KMS-11 (cell line): ENCODE data around the gene NCKAP5.

ENCODE experiments used
- H2AFZ ChIP-seq: fragments of 200-600 bp; sonication (generic); 2 replicates; pipeline ENCODE4 v1.6.1; 2016; ENCODE audit warnings: antibody characterized with exemption, mixed run types, low read depth
- H3K27ac ChIP-seq: fragments of 200-600 bp; sonication (generic); 2 replicates; pipeline ENCODE4 v1.6.1; 2016; ENCODE audit warnings: mild to moderate bottlenecking, mixed run types
- H3K27me3 ChIP-seq: fragments of 200-600 bp; sonication (generic); 2 replicates; pipeline ENCODE4 v1.6.1; 2017; ENCODE audit warnings: mild to moderate bottlenecking, low read depth, mixed run types, moderate library complexity; ENCODE audit not compliant: insufficient read depth
- H3K36me3 ChIP-seq: fragments of 200-600 bp; sonication (generic); 2 replicates; pipeline ENCODE4 v1.6.1; 2017; ENCODE audit warnings: mild to moderate bottlenecking, mixed run types; ENCODE audit not compliant: insufficient read depth
- H3K4me1 ChIP-seq: fragments of 200-600 bp; sonication (generic); 2 replicates; pipeline ENCODE4 v1.6.1; 2016; ENCODE audit warnings: mild to moderate bottlenecking, low read depth, mixed run types; ENCODE audit not compliant: poor library complexity, severe bottlenecking
- H3K4me2 ChIP-seq: fragments of 200-600 bp; sonication (generic); 2 replicates; pipeline ENCODE4 v1.7.0; 2016; ENCODE audit warnings: mild to moderate bottlenecking, mixed run types
- H3K4me3 ChIP-seq: fragments of 200-600 bp; sonication (generic); IDR thresholded peaks from 2 replicates; pipeline ENCODE4 v1.6.1; 2017; ENCODE audit warnings: low read depth, low read length, mixed read lengths; ENCODE audit not compliant: insufficient read depth
- H3K79me2 ChIP-seq: fragments of 200-600 bp; sonication (generic); 2 replicates; pipeline ENCODE4 v1.6.1; 2016; ENCODE audit warnings: low read depth, mixed run types; ENCODE audit not compliant: insufficient read depth
- H3K9ac ChIP-seq: fragments of 200-600 bp; sonication (generic); 2 replicates; pipeline ENCODE4 v1.6.1; 2016; ENCODE audit warnings: mild to moderate bottlenecking, mixed run types
- H4K20me1 ChIP-seq: fragments of 200-600 bp; sonication (generic); 2 replicates; pipeline ENCODE4 v1.6.1; 2016; ENCODE audit warnings: mild to moderate bottlenecking, mixed run types; ENCODE audit not compliant: insufficient read depth
- CTCF ChIP-seq: fragments of 200-600 bp; sonication (generic); conservative IDR thresholded peaks from 2 replicates; pipeline ENCODE4 v1.6.1; 2017; ENCODE audit warnings: low read depth, mild to moderate bottlenecking, antibody characterized with exemption, low read length, moderate library complexity, mixed read lengths

NCKAP5 gene

GRCh38 chr2:133531382-133531781 is 36.9 kb downstream of the NCKAP5 start:
- no peak for TF ChIP-seq CTCF
- Histone ChIP-seq H3K79me2 (no peaks in the 10 kb centered on the region), H3K4me2 (no peak overlapping the region), H2AFZ (no peak overlapping the region), H3K4me1 (no peaks in the 10 kb centered on the region), H3K9ac (no peak overlapping the region), H3K36me3 (no peaks in the 10 kb centered on the region), H4K20me1 (no peaks in the 10 kb centered on the region), H3K27me3 (no peaks in the 10 kb centered on the region), H3K27ac (no peak overlapping the region), H3K4me3 (no peak overlapping the region)

GRCh38 chr2:133530645-133531044 is 37.6 kb downstream of the NCKAP5 start:
- no peaks in the 10 kb centered on the region for H3K27me3 ChIP-seq
- H2AFZ ChIP-seq, result no peak overlapping the region
- H3K4me1 ChIP-seq, result no peaks in the 10 kb centered on the region
- H3K36me3 ChIP-seq, result no peaks in the 10 kb centered on the region
- H4K20me1 ChIP-seq, result no peaks in the 10 kb centered on the region
- no peak overlapping the region for H3K27ac ChIP-seq
- no peak overlapping the region for H3K4me3 ChIP-seq
- no peak for TF ChIP-seq CTCF
- H3K9ac ChIP-seq, result no peak overlapping the region
- no peak overlapping the region for H3K4me2 ChIP-seq
- H3K79me2 ChIP-seq, result no peaks in the 10 kb centered on the region

- H3K79me2 ChIP-seq, result no peaks in the 10 kb centered on the region
- no peak overlapping the region for H3K4me3 ChIP-seq
- no peak overlapping the region for H3K4me2 ChIP-seq
These were observed 41.5 kb downstream of the NCKAP5 start for GRCh38 chr2:133526530-133527300.

DNA sequence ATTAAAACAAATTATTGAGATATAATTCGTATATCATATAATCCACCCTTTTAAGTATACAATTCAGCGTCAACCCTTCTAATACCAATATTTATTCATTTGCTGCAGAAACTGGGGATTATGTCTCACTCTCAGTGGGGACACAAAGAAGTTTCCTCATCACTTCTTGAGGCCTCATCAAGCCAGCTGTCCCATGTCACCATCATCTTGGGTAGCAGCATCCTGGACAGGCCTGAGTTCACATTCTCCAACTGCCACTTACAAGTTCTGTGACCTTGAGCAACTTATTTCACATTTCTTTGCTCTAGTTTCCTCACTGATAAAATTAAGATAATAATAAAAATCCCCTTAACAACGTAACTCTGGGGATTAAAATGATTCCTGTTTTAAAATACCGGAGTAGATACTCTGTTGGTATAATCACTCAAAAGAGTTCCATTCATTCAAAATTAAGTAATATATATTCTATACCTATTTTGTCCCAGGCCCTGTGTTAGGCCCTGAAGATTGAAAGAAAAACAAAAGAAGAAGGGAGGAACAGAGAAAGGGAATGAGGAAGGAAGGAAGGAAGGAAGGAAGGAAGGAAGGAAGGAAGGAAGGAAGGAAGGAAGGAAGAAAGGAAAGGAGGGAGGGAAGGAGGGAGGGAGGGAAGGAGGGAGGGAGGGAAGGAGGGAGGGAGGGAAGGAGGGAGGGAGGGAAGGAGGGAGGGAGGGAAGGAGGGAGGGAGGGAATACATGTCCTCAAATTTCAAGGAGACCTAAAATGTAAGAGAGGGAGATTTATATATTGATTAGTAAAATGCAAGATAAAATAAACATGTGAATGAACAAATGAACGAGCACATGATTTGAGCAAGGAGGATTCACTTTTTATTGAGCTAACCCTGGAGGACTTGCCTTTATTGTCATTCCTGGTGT is 42.4 kb downstream of the NCKAP5 start:
- Histone ChIP-seq H3K79me2 (no peaks in the 10 kb centered on the region), H4K20me1 (no peaks in the 10 kb centered on the region), H3K27ac (no peak overlapping the region)

More at GRCh38 chr2:133526530-133527300, 41.5 kb downstream of the NCKAP5 start:
- no peaks in the 10 kb centered on the region for H3K36me3 ChIP-seq
- no peak overlapping the region for H3K9ac ChIP-seq
- no peak for TF ChIP-seq CTCF
- no peaks in the 10 kb centered on the region for H4K20me1 ChIP-seq
- H3K27me3 ChIP-seq, result no peaks in the 10 kb centered on the region
- no peaks in the 10 kb centered on the region for H3K4me1 ChIP-seq
- H3K27ac ChIP-seq, result no peak overlapping the region
- H2AFZ ChIP-seq, result no peak overlapping the region

More for the DNA sequence above, 42.4 kb downstream of the NCKAP5 start:
- H2AFZ ChIP-seq, result no peak overlapping the region
- no peaks in the 10 kb centered on the region for H3K4me1 ChIP-seq
- H3K27me3 ChIP-seq, result no peaks in the 10 kb centered on the region
- H3K4me3 ChIP-seq, result no peak overlapping the region
- no peaks in the 10 kb centered on the region for H3K36me3 ChIP-seq
- no peak for TF ChIP-seq CTCF
- H3K4me2 ChIP-seq, result no peak overlapping the region
- H3K9ac ChIP-seq, result no peak overlapping the region
